PC-3 (cell line): Measurements from ENCODE around the gene VASN. TPM values are rescaled to one million over a fixed set of nuclear protein-coding genes. Genes with fewer than 3 reads are reported as not detected.

Source experiments
- ATAC-seq: fragments of 200-7000 bp; cut with Tn5 transposase; 2 replicates; pipeline ENCODE4 v1.9.1; 2020; ENCODE audit warnings: mild to moderate bottlenecking, moderate library complexity
- BruUV-seq: library from RNA; stranded (reverse); fragments of 400-500 nt; replicated peaks from 2 replicates; lab custom pipeline; 2021; lab: Mats Ljungman, UMichigan
- CTCF ChIA-PET: fragments of 300-600 bp; sonication (Branson Sonifier 250); formaldehyde crosslinking; loops from one replicate; lab custom pipeline; 2022; ENCODE audit warnings: antibody characterized with exemption; lab: Charles Lee
- POLR2A ChIA-PET: fragments of 300-600 bp; sonication (Branson Sonifier 250); formaldehyde crosslinking; loops from one replicate; lab custom pipeline; 2022; ENCODE audit warnings: antibody characterized with exemption; ENCODE audit not compliant: unreplicated experiment; lab: Charles Lee
- DNase-seq: peaks from one replicate; pipeline ENCODE4 v3.0.0-alpha.2; 2015
- H2AFZ ChIP-seq: fragments of 300-600 bp; sonication (generic); 2 replicates; pipeline ENCODE4 v1.6.0; 2016; ENCODE audit warnings: antibody characterized with exemption, low read length
- H3F3A ChIP-seq: fragments of 300-600 bp; sonication (generic); one replicate; pipeline ENCODE4 v1.6.0; 2017; ENCODE audit warnings: antibody characterized with exemption, low read length, control low read depth, mild to moderate bottlenecking; ENCODE audit not compliant: unreplicated experiment
- H3K27ac ChIP-seq: fragments of 300-600 bp; sonication (generic); 2 replicates; pipeline ENCODE4 v1.5.1; 2016; ENCODE audit warnings: mild to moderate bottlenecking, low read length
- H3K27me3 ChIP-seq: fragments of 300-600 bp; sonication (generic); 2 replicates; pipeline ENCODE4 v1.6.1; 2016; ENCODE audit warnings: low read length, mixed read lengths
- H3K36me3 ChIP-seq: fragments of 300-600 bp; sonication (generic); 2 replicates; pipeline ENCODE4 v1.6.1; 2016; ENCODE audit warnings: low read depth, mixed run types, low read length, mixed read lengths
- H3K4me1 ChIP-seq: fragments of 300-600 bp; sonication (generic); 2 replicates; pipeline ENCODE4 v1.5.1; 2016; ENCODE audit warnings: low read length; ENCODE audit not compliant: insufficient read depth
- H3K4me2 ChIP-seq: fragments of 300-600 bp; sonication (generic); 2 replicates; pipeline ENCODE4 v1.6.0; 2016; ENCODE audit warnings: low read length
- H3K4me3 ChIP-seq: fragments of 300-600 bp; sonication (generic); 2 replicates; pipeline ENCODE4 v1.5.1; 2016; ENCODE audit warnings: mild to moderate bottlenecking, low read length, mixed read lengths
- H3K79me2 ChIP-seq: fragments of 300-600 bp; sonication (generic); 2 replicates; pipeline ENCODE4 v1.6.1; 2017; ENCODE audit warnings: low read length, mixed read lengths
- H3K9ac ChIP-seq: fragments of 300-600 bp; sonication (generic); 2 replicates; pipeline ENCODE4 v1.6.0; 2016; ENCODE audit warnings: mild to moderate bottlenecking, low read length
- H3K9me2 ChIP-seq: fragments of 300-600 bp; sonication (generic); replicated peaks from 2 replicates; pipeline ENCODE4 v1.6.1; 2016; ENCODE audit warnings: mixed run types, low read length, mixed read lengths
- H3K9me3 ChIP-seq: fragments of 300-600 bp; sonication (generic); 2 replicates; pipeline ENCODE4 v1.6.1; 2016; ENCODE audit warnings: low read length, mixed read lengths
- H4K20me1 ChIP-seq: fragments of 300-600 bp; sonication (generic); 2 replicates; pipeline ENCODE4 v1.6.1; 2016; ENCODE audit warnings: low read length, mixed read lengths
- CTCF ChIP-seq: fragments of 300-600 bp; sonication (generic); conservative IDR thresholded peaks from 2 replicates; pipeline ENCODE4 v1.5.1; 2017; ENCODE audit warnings: antibody characterized with exemption, low read depth, mild to moderate bottlenecking, low read length
- EZH2 ChIP-seq: fragments of 300-600 bp; sonication (generic); IDR thresholded peaks from one replicate; pipeline ENCODE4 v1.6.1; 2017; ENCODE audit warnings: antibody characterized with exemption, mild to moderate bottlenecking, low read length; ENCODE audit not compliant: unreplicated experiment
- EZH2phosphoT487 ChIP-seq: fragments of 300-600 bp; sonication (generic); IDR thresholded peaks from 2 replicates; pipeline ENCODE4 v1.6.1; 2018; ENCODE audit warnings: mild to moderate bottlenecking, antibody characterized with exemption, low read length, borderline replicate concordance
- intact Hi-C: fragments of 100-400 bp; cut with micrococcal nuclease; formaldehyde crosslinking; loops from 2 replicates; pipeline ENCODE4 v1.9.0; 2023
- total RNA-seq: library from RNA; depleted of rRNA; stranded (reverse); fragments of >200 nt; gene quantifications from 2 replicates; pipeline ENCODE4 v1.2.3, GENCODE V29; 2014

Gene VASN
- total RNA-seq, 1 experiment from 2014 or later = 12.2 TPM

- Histone ChIP-seq H3F3A (no peaks in the 10 kb centered on the region), H3K9ac (no peak overlapping the region), H3K9me3 (no peaks in the 10 kb centered on the region), H3K4me1 (no peaks in the 10 kb centered on the region), H3K9me2 (no peaks in the 10 kb centered on the region), H3K27ac (no peak overlapping the region), H3K4me3 (no peak overlapping the region), H3K36me3 (no peaks in the 10 kb centered on the region), H3K4me2 (no peak overlapping the region), H3K27me3 (no peaks in the 10 kb centered on the region), H4K20me1 (no peaks in the 10 kb centered on the region), H2AFZ (no peak overlapping the region), H3K79me2 (peaks cover 59% of the 10 kb centered on the region)
- ATAC-seq (peak; percentile 49; the same call in 1 of the 2 replicates), DNase-seq (no peak)
- intact Hi-C loops = no loop called here
- no peak for TF ChIP-seq CTCF
- TF ChIP-seq EZH2 = no peak
- TF ChIP-seq EZH2phosphoT487 = no peak
- BruUV-seq = no TSS peak
- ChIA-PET POLR2A (no interaction called here), CTCF (interaction anchor here (0.6 kb wide), 1 partner anchor 33 kb away, joined by 3 read pairs; no protein-coding TSS in a partner anchor)
Observed at GRCh38 chr16:4323071-4323844, 48.4 kb upstream of the VASN start.

DNA sequence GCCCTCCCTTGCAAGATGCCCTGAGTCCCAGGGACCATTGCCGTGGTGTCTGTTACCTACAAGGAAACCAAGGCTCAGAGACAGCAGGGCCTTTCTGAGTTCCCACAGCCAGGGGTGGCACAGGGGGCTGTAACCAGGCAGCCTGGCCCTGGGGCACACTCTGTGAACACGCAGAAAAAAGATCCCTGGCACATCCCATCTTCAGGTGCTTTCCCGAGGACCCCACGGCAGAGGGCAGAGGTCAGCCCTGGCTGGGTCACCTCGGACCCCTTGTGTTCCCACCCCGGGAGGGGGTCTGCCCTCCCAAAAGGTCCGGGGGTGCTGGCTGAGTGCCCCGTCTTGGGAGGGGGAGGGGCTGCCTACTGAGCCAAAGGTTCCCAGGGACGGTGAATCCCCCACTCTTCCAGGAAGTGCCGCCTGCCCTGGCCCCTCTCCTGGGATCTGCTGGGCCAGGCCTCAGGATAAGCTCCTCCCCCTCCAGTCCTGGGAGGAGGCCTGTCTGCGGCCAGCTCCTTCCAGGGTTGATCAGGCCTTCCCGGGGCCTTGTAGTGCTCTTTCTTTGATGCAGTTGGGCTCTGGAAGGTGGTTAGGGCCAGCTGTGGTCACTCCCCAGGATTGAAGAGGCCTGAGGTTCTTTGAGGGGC lies 47.7 kb upstream of the VASN start:
- Histone ChIP-seq H3K9me2 (no peaks in the 10 kb centered on the region), H4K20me1 (no peaks in the 10 kb centered on the region), H3K79me2 (peaks cover 52% of the 10 kb centered on the region), H3K4me2 (no peak overlapping the region), H2AFZ (no peak overlapping the region), H3K4me1 (no peaks in the 10 kb centered on the region), H3F3A (no peaks in the 10 kb centered on the region), H3K27ac (no peak overlapping the region), H3K27me3 (no peaks in the 10 kb centered on the region), H3K36me3 (no peaks in the 10 kb centered on the region), H3K9ac (no peak overlapping the region), H3K9me3 (no peaks in the 10 kb centered on the region), H3K4me3 (no peak overlapping the region)
- no TSS peak for BruUV-seq
- ATAC-seq (no peak), DNase-seq (no peak)
- intact Hi-C loops = no loop called here
- ChIA-PET CTCF (no interaction called here), POLR2A (no interaction called here)
- no peak for TF ChIP-seq EZH2
- no peak for TF ChIP-seq CTCF
- TF ChIP-seq EZH2phosphoT487 = no peak
